GM15510 (cell line): ENCODE measurements around the gene HPGD.

Source experiments
- POLR2A ChIP-seq: IDR thresholded peaks from 3 replicates; pipeline ENCODE4 v1.6.1; 2011; ENCODE audit warnings: borderline replicate concordance; ENCODE audit not compliant: insufficient read length; ENCODE audit errors: extremely low read depth

The HPGD gene

DNA sequence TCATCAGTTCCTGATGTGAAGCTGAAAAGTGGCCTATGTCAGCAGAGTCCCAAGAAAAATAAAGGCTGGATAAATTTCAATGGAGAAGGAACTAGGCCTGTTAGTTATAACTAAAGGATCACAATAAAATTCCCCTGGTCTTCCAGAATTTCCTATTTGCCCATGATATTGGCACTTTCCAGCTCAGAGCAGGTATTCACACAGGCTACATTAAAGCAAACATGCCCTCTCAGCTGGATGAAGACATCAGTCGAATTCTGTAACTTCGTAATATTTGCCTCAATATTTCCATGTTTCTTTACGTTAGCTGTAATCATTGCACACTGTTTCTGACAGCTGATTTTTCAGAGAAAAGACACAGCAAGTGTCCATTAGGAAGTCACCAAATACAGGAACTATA lies 9.5 kb downstream of the HPGD start:
- no peak for TF ChIP-seq POLR2A

DNA sequence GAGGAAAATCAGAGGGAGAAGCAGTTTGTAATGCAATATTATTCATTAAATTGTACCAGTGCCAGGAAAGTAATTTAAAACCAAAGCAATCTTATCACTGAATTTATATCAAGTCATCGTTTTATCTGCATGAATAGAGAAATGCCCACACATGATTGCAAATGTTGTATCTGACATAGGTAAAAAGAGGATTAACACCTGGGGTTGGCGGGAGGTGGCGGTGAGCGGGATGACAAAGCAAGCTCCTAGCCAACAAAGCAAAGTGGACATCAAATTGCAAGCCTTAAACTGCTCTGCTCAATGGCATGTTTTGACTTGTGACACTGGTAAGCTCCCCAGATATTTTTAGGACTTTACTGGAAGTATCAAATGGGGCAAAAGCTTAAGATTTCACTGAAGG lies 16.4 kb downstream of the HPGD start:
- TF ChIP-seq POLR2A, result no peak

- TF ChIP-seq POLR2A, result no peak
These were observed 17.3 kb downstream of the HPGD start for GRCh38 chr4:174505007-174505406.

- TF ChIP-seq POLR2A, result no peak
These were observed 19.1 kb downstream of the HPGD start for GRCh38 chr4:174503079-174503715.

DNA sequence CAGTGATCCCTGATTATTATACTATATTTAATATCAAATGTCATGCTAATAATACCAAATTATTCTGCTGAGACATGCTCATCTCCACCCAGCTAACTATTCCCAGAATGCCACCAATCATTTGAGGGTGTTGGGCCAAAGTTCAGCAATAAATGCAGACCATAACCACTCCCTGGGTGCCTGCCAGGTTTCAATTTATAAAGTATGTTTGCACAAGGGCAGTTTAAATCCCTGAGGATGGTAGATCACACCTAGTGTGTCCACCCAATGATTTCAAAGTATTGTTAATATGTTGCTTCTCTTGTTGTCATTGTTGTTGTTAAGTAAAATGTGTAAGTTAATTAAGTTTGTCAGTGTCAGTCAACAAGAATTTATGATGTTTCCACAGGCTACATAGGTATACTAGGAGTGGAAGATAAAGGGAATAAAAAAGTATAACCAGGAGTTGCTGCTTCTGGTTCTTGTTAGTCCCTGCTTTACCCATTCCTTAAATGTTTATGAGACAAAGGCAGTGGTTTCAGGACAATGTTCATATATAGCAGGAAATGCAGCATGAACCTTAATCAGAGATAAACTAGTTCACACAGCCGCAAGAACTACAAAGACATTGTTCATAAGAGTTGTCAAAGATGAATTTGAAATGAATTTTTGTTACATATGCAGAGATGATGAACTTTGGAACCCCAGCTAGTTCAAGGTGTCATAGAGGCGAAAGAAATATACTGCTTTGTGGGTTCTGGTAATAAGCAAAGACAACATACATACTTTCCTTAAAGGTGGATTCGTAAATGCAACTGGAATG lies 25.5 kb downstream of the HPGD start:
- TF ChIP-seq POLR2A, result no peak

- TF ChIP-seq POLR2A, result no peak
These were observed 26.7 kb downstream of the HPGD start for GRCh38 chr4:174495626-174496025.

DNA sequence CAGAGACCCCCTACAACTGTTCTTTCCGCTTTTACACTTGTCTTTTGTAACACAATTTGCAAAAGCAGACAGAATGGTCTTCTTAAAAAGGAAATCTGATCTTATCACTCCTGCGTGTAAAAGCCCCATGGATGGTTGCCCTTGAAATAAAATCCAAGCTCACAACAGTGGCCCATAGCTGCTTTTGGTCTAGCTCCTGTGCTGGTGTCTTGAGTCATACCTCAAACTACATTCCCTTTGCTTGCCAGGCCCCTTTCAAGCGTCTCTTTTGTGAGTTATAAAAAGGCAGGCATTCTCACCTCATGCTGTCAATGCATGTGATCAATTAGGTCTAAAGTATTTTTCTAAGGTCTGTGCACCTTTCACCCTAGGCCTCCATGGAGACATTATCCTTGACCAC lies 27.6 kb downstream of the HPGD start:
- no peak for TF ChIP-seq POLR2A

DNA sequence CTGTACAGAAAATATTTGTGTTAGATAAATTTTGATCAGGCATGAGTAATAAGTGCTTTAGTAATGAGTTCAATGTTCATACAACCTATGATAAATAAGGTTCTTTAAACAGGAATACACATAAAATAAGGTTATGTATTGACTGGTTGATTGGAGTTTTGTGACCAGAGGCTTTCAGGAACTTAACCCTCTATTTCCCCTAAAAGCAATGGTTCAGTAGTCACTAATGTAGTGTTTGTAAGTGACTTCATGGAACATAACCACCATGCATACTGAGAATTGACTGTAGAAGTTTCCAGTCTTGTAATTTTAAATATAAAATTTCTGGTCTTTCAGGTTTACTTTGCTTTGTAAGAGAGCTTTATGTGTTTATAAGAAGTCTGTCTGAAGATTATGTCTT lies 28.1 kb downstream of the HPGD start:
- no peak for TF ChIP-seq POLR2A

DNA sequence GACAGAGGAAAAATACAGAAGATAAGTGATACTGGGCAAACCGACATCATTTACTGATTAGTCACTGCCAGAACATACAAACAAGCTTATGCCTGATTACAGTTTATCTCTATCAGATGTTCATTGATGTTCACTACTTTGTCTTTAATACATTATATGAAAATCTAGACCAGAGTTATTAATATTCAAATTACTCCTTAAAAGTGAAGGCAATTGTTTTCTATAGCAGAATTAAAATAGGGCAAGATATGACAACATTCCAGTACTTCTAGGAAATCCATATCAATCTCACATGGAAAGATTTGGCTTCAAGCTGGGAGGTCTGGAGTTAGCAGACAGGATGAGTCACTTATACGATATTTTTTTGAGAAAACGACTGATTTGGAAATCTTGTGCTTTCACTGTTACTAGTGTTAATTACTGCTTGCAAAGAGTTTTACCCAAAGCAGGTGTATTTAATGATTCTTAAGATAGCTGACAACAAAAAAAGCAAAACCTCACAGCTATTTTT lies 31.8 kb downstream of the HPGD start:
- no peak for TF ChIP-seq POLR2A

- no peak for TF ChIP-seq POLR2A
These were observed 37.3 kb downstream of the HPGD start for GRCh38 chr4:174485025-174485424.

DNA sequence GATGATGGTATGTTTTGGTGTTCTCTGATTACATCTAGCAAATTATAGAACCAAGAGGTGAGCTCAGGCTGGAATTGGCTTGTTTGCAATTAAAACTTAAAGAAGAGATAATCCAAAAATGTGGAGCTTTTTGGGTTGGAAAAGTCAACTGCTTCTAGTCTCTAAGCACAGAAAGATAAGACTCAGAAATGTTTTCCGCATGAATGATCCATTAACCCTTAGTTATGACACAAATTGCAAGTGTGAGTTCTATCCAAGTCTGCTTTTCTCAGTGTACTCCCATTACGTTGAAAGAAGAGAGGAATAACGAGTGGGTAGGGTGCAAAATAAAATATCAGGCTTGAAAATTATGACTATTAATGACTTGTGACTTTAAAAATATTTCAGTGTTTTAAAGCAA lies 38.5 kb downstream of the HPGD start:
- no peak for TF ChIP-seq POLR2A

DNA sequence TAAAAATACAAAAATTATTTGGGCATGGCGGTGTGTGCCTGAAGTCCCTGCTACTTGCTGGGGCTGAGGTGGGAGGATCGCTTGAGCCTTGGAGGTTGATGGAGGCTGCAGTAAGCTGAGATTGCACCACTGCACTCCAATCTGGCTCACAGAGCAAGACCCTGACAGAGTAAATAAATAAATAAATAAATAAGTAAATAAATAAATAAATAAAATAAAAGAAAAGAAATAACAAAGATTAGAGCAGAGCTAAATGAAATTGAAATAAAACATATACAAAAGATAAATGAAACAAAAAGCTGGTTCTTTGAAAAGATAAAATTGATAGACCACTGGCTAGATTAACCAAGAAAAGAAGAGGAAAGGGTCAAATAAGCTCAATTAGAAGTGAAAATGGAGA lies 43.1 kb downstream of the HPGD start:
- TF ChIP-seq POLR2A, result no peak

DNA sequence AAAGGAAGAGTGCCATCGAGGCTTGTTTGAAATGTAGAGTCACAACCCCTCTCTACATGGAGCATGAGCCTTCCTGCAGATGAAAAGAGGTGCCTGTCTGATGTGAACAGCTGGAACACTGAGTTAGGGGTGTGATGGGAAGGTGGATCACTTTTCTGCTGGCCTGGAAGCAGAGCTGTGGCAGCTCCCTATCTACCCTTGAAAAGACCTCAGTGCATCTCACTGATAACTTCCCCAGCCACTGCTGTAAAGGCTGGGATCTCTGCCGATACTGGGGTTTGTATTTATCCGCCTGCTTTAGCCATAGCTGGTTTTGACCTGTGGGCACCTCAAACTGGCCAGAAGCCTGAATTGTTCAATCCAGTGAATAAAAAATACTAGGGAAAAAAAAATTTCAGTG lies 46.8 kb downstream of the HPGD start:
- TF ChIP-seq POLR2A, result no peak

DNA sequence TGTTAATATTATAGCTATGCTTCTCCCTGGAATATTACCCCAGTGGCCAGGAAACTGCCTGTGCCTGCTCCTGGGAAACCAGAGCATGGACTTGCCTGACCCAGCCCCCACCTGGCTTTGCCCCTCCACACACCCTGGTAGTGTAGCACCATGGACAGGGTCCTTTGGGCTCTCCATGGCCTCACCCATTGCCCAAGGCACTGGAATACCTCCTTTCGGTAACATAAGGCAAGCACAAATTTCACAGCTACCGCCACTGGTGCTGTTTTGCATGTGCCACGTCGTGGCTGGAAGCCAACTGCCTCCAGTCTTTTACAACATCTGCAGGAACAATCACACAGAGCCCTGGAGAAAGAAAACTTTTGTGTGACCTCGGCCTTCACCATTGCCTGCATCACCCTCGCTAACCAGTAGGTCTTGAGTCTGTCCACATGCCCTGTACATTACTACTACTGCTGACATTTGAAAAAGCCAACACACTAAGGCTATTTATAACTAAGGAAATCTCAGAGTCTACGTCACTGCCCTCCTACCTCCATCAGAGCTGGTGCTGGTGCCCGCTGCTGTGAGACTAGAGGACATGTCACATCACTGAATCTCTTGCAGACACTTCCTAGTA lies 47.7 kb downstream of the HPGD start:
- no peak for TF ChIP-seq POLR2A

DNA sequence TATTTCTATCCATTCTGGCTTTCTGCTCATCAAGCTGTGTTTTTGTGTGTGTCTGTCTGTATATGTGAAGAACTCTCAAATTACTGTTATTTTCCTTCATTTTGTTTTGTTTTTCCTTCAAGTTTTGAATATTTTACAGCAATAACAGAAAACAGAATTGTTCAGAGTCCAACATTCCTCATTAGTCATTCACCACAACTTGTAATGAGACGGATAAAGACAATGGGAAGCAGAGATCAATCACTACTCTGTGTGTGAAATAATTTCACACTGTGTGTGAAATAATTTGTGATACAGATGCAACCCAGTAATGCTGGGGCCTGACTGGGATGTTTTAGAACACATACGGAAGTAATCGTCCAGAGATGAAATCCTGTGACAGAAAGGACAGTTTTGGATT lies 55.2 kb downstream of the HPGD start:
- TF ChIP-seq POLR2A, result no peak

DNA sequence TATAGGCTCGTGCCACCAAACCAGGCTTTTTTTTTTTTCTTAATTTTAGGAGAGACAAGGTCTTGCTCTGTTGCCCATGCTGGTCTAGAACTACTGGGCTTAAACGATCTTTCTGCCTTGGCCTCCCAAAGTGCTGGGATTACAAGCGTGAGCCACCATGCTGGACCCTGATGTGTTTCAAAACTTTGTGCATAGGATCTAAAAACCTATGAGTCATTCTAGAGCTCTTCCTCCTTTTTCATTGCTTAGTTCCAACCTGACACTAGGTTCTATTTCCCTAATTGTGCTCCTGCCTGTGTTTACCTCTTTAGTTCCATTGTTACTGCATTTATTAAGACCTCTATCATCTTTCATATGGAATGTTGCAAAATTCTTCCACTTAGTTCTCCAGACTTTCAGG lies 57.3 kb downstream of the HPGD start:
- no peak for TF ChIP-seq POLR2A
